ENCODE data around the gene KIAA0753. TPM values are rescaled to one million over a fixed set of nuclear protein-coding genes. Genes with fewer than 3 reads are reported as not detected.

Gene KIAA0753
- total and polyA plus RNA-seq, 2 of the 13 experiments (the other 11 are each of a cell fraction or from before 2014, with no cell fraction given): 5.2 to 9.1 TPM

GRCh38 chr17:6632530-6632929 is 8.0 kb downstream of the KIAA0753 start:
- Histone ChIP-seq H3K27me3 (ENCODE audit: control insufficient read depth in 1 of 2, insufficient read depth in 2 of 2, low read length in 2 of 2) (no peaks in the 10 kb centered on the region), H2AFZ (ENCODE audit: low read length) (no peak overlapping the region), H3K4me3 (replicated peaks in 1 of 3; ENCODE audit: insufficient read depth in 1 of 3, low read depth in 2 of 3, low read length in 3 of 3) (no peak overlapping the region), H3K27ac (ENCODE audit: extremely low read length, insufficient read depth, low read length) (no peak overlapping the region), H3K79me2 (ENCODE audit: insufficient read depth, low read length) (no peaks in the 10 kb centered on the region), H3K4me2 (ENCODE audit: low read depth, low read length) (no peak overlapping the region), H3K9me3 (ENCODE audit: low read length) (no peaks in the 10 kb centered on the region), H4K20me1 (ENCODE audit: insufficient read depth, low read length) (no peaks in the 10 kb centered on the region), H3K36me3 (replicated peaks in 1 of 2; ENCODE audit: control insufficient read depth in 1 of 2, insufficient read depth in 2 of 2, low read length in 2 of 2) (peaks cover 4 to 45% of the 10 kb centered on the region in 2 experiments), H3K4me1 (ENCODE audit: insufficient read depth, low read length) (peaks cover 5% of the 10 kb centered on the region; the same call in 1 of the 2 replicates), H3K9ac (ENCODE audit: insufficient read depth, low read depth, low read length) (no peak overlapping the region)
- BruUV-seq (replicated peaks): no TSS peak
- intact Hi-C loops (cut with micrococcal nuclease; ENCODE audit: unreplicated experiment): no loop called here
- POLR2A ChIA-PET: no interaction called here
- CTCF ChIA-PET (ENCODE audit: low intra/inter-chr PET ratio, low total read pairs): no interaction called here
- DNase-seq (ENCODE audit: low spot score) (no peak), FAIRE-seq (no peak), ATAC-seq (no peak)
- in situ Hi-C loops (cut with HindIII; ENCODE audit: extremely low pct_ligation_motif_present, low pct_unique_long_range_greater_than_20kb): no loop called here
- no peak for TF ChIP-seq EEA1 (CRISPR knock-in tag; IDR thresholded peaks at IDR 0.05; ENCODE audit: borderline replicate concordance)
- TF ChIP-seq TFDP1 (CRISPR knock-in tag; IDR thresholded peaks at IDR 0.05; ENCODE audit: borderline replicate concordance): no peak
- no peak for TF ChIP-seq CBFB (CRISPR knock-in tag; IDR thresholded peaks at IDR 0.05)
- TF ChIP-seq CENPX (CRISPR knock-in tag; IDR thresholded peaks at IDR 0.05): no peak

GRCh38 chr17:6630390-6630789 is 10.1 kb downstream of the KIAA0753 start:
- in situ Hi-C loops (cut with HindIII; ENCODE audit: extremely low pct_ligation_motif_present, low pct_unique_long_range_greater_than_20kb): no loop called here
- Histone ChIP-seq H3K36me3 (replicated peaks in 1 of 2; ENCODE audit: control insufficient read depth in 1 of 2, insufficient read depth in 2 of 2, low read length in 2 of 2) (peaks cover 6 to 58% of the 10 kb centered on the region in 2 experiments), H3K79me2 (ENCODE audit: insufficient read depth, low read length) (no peaks in the 10 kb centered on the region), H3K4me1 (ENCODE audit: insufficient read depth, low read length) (no peaks in the 10 kb centered on the region), H3K27ac (ENCODE audit: extremely low read length, insufficient read depth, low read length) (no peak overlapping the region), H3K4me3 (replicated peaks in 1 of 3; ENCODE audit: insufficient read depth in 1 of 3, low read depth in 2 of 3, low read length in 3 of 3) (no peak overlapping the region), H3K27me3 (ENCODE audit: control insufficient read depth in 1 of 2, insufficient read depth in 2 of 2, low read length in 2 of 2) (no peaks in the 10 kb centered on the region), H3K9me3 (ENCODE audit: low read length) (no peaks in the 10 kb centered on the region), H3K9ac (ENCODE audit: insufficient read depth, low read depth, low read length) (no peak overlapping the region), H3K4me2 (ENCODE audit: low read depth, low read length) (no peak overlapping the region), H4K20me1 (ENCODE audit: insufficient read depth, low read length) (no peaks in the 10 kb centered on the region), H2AFZ (ENCODE audit: low read length) (no peak overlapping the region)
- WGBS (ENCODE audit: low lambda C conversion rate): 100% methylated on average over 1 of the region's 1 CpG
- ChIA-PET POLR2A (no interaction called here), CTCF (ENCODE audit: low intra/inter-chr PET ratio, low total read pairs) (no interaction called here)
- no TSS peak for BruUV-seq (replicated peaks)
- TF ChIP-seq KDM5A (IDR thresholded peaks at IDR 0.05; ENCODE audit: borderline replicate concordance, low read length) (no peak), SMAD3 (CRISPR knock-in tag; IDR thresholded peaks at IDR 0.05) (no peak), POLR2AphosphoS2 (IDR thresholded peaks at IDR 0.05; ENCODE audit: low read depth, low read length) (no peak), RAD51 (IDR thresholded peaks at IDR 0.05; ENCODE audit: borderline replicate concordance) (no peak), ZNF747 (CRISPR knock-in tag; IDR thresholded peaks at IDR 0.05; ENCODE audit: borderline replicate concordance) (no peak), ZMAT3 (CRISPR knock-in tag; conservative IDR thresholded peaks at IDR 0.05) (no peak)
- no peak for FAIRE-seq
- no peak for DNase-seq (ENCODE audit: low spot score)
- no peak for ATAC-seq
- intact Hi-C loops (cut with micrococcal nuclease; ENCODE audit: unreplicated experiment): no loop called here
